NCI-H2171 (cell line): ENCODE measurements around the gene NAA60.
"Not testable (repeated sequence)": the region's sequence is repeated elsewhere in the genome, so short reads cannot be mapped to it uniquely, and the experiment has no call there.

Source experiments
- DNase-seq: peaks from one replicate; lab custom pipeline; 2025; lab: John Stamatoyannopoulos, UW

NAA60 gene

GRCh38 chr16:3484318-3485096 lies 41.0 kb downstream of the NAA60 start:
- no peak for DNase-seq

GRCh38 chr16:3485097-3485745 lies 41.7 kb downstream of the NAA60 start:
- no peak for DNase-seq

GRCh38 chr16:3485821-3486505 lies 42.5 kb downstream of the NAA60 start:
- no peak for DNase-seq

GRCh38 chr16:3486506-3487215 lies 43.2 kb downstream of the NAA60 start:
- no peak for DNase-seq

GRCh38 chr16:3487521-3488410 lies 44.3 kb downstream of the NAA60 start:
- DNase-seq = no peak

- no peak for DNase-seq
Observed at GRCh38 chr16:3488801-3489200, 45.3 kb downstream of the NAA60 start.

- DNase-seq = no peak
Observed at GRCh38 chr16:3490911-3491629, 47.6 kb downstream of the NAA60 start.

GRCh38 chr16:3492356-3492755 lies 48.9 kb downstream of the NAA60 start:
- no peak for DNase-seq

- DNase-seq = no peak
Observed at GRCh38 chr16:3494386-3494973, 51.0 kb downstream of the NAA60 start.

GRCh38 chr16:3495176-3495575 lies 51.7 kb downstream of the NAA60 start, which contains the start of gene C16orf90:
TSS of gene C16orf90 (minus strand) at chr16:3495489. CDS start at chr16:3495421, 68 bp downstream.
- DNase-seq = no peak

GRCh38 chr16:3496386-3496785 lies 52.9 kb downstream of the NAA60 start:
- no peak for DNase-seq

GRCh38 chr16:3497771-3498170 lies 54.3 kb downstream of the NAA60 start:
- DNase-seq = no peak

GRCh38 chr16:3498988-3499387 lies 55.5 kb downstream of the NAA60 start:
- DNase-seq = no peak

GRCh38 chr16:3501412-3501761 lies 57.9 kb downstream of the NAA60 start:
- DNase-seq = not testable (repeated sequence)

GRCh38 chr16:3501783-3502400 lies 58.4 kb downstream of the NAA60 start:
- DNase-seq = no peak

- no peak for DNase-seq
Observed at GRCh38 chr16:3503523-3503922, 60.0 kb downstream of the NAA60 start.

GRCh38 chr16:3508736-3509135 lies 65.3 kb downstream of the NAA60 start:
- no peak for DNase-seq

GRCh38 chr16:3509470-3509928 lies 66.0 kb downstream of the NAA60 start:
- no peak for DNase-seq

GRCh38 chr16:3510416-3510815 lies 66.9 kb downstream of the NAA60 start:
- no peak for DNase-seq
